Brain pericyte (primary cell): ENCODE data around the gene FANCC.
"Not testable (repeated sequence)": the region's sequence is repeated elsewhere in the genome, so short reads cannot be mapped to it uniquely, and the experiment has no call there.

Experiments used
- DNase-seq: peaks from one replicate; pipeline ENCODE4 v3.0.0-alpha.2; 2012; ENCODE audit warnings: low read depth, low spot score

The FANCC gene

GRCh38 chr9:95330720-95331404 is 13.4 kb upstream of the FANCC start:
- no peak for DNase-seq

- DNase-seq = not testable (repeated sequence)
Observed at GRCh38 chr9:95329061-95329460, 11.6 kb upstream of the FANCC start.

- DNase-seq = no peak
Observed at GRCh38 chr9:95327239-95327865, 9.8 kb upstream of the FANCC start.

GRCh38 chr9:95325221-95325620 is 7.7 kb upstream of the FANCC start:
- DNase-seq = no peak

- no peak for DNase-seq
Observed at GRCh38 chr9:95317893-95318211, 343 bp upstream of the FANCC start.

- no peak for DNase-seq
Observed at GRCh38 chr9:95316794-95317118, 753 bp downstream of the FANCC start.

GRCh38 chr9:95316274-95316673 is 1.2 kb downstream of the FANCC start:
- DNase-seq = no peak

- no peak for DNase-seq
Observed at GRCh38 chr9:95315108-95315746, 2.3 kb downstream of the FANCC start.

GRCh38 chr9:95313010-95313498 is 4.5 kb downstream of the FANCC start:
- DNase-seq = no peak

GRCh38 chr9:95311961-95312360 is 5.5 kb downstream of the FANCC start:
- DNase-seq = no peak

GRCh38 chr9:95307538-95307937 is 10.0 kb downstream of the FANCC start:
- no peak for DNase-seq

- no peak for DNase-seq
Observed at GRCh38 chr9:95306819-95307218, 10.7 kb downstream of the FANCC start.

GRCh38 chr9:95305770-95306492 is 11.6 kb downstream of the FANCC start:
- DNase-seq = no peak

- no peak for DNase-seq
Observed at GRCh38 chr9:95302479-95302878, 15.0 kb downstream of the FANCC start.

GRCh38 chr9:95297760-95298159 is 19.7 kb downstream of the FANCC start:
- no peak for DNase-seq

- DNase-seq = no peak
Observed at GRCh38 chr9:95297316-95297715, 20.2 kb downstream of the FANCC start.

- DNase-seq = no peak
Observed at GRCh38 chr9:95296761-95297160, 20.7 kb downstream of the FANCC start.

GRCh38 chr9:95293296-95293695 is 24.2 kb downstream of the FANCC start:
- not testable (repeated sequence) for DNase-seq

GRCh38 chr9:95292226-95292625 is 25.3 kb downstream of the FANCC start:
- no peak for DNase-seq

GRCh38 chr9:95286151-95286550 is 31.4 kb downstream of the FANCC start:
- no peak for DNase-seq

GRCh38 chr9:95285307-95285706 is 32.2 kb downstream of the FANCC start:
- DNase-seq = no peak
